ENCODE measurements around the gene ARHGDIA. TPM values are rescaled to one million over a fixed set of nuclear protein-coding genes. Genes with fewer than 3 reads are reported as not detected.
"Not testable (repeated sequence)": the region's sequence is repeated elsewhere in the genome, so short reads cannot be mapped to it uniquely, and the experiment has no call there.

Gene ARHGDIA
- 57.0 and 80.7 TPM in 2 replicates for total RNA-seq
- polyA plus RNA-seq: 295 and 311 TPM in 2 replicates

GRCh38 chr17:81870981-81871386 lies at the start of gene ARHGDIA:
ARHGDIA (minus strand) TSS chr17:81871337; CDS start chr17:81869930, 1,407 bp downstream.
- peaks cover 23% of the 10 kb centered on the region for H4K20me1 ChIP-seq (ENCODE audit: insufficient read depth, poor library complexity, severe bottlenecking)
- TF ChIP-seq EZH2 (IDR thresholded peaks at IDR 0.05; ENCODE audit: borderline replicate concordance) (no peak), EZH2phosphoT487 (IDR thresholded peaks at IDR 0.05; ENCODE audit: low read depth, severe bottlenecking, unreplicated experiment) (no peak), CTCF (IDR thresholded peaks at IDR 0.05; ENCODE audit: poor library complexity) (no peak)
- peaks cover 38% of the 10 kb centered on the region for H3K79me2 ChIP-seq
- DNase-seq (ENCODE audit: low spot score): no peak
- H3K4me3 ChIP-seq: peak within 1 kb of the TSS; percentile 97
- no peaks in the 10 kb centered on the region for H3K27me3 ChIP-seq
- H2AFZ ChIP-seq: peak within 1 kb of the TSS; percentile 99
- no peaks in the 10 kb centered on the region for H3K36me3 ChIP-seq (replicated peaks; ENCODE audit: insufficient read depth, low read depth)
- peak within 1 kb of the TSS; percentile 99 for H3K27ac ChIP-seq
- WGBS (ENCODE audit: low lambda C conversion rate, missing lambda C conversion rate): 0% methylated on average over 16 of the region's 64 CpGs
- H3K9me3 ChIP-seq (ENCODE audit: low read depth): no peaks in the 10 kb centered on the region
- H3K4me2 ChIP-seq: peak within 1 kb of the TSS; percentile 96
- peaks cover 48% of the 10 kb centered on the region for H3K4me1 ChIP-seq (ENCODE audit: insufficient read depth)
- no peaks in the 10 kb centered on the region for H3K9me2 ChIP-seq (replicated peaks; ENCODE audit: insufficient read depth)

- TF ChIP-seq EZH2 (IDR thresholded peaks at IDR 0.05; ENCODE audit: borderline replicate concordance) (no peak), EZH2phosphoT487 (IDR thresholded peaks at IDR 0.05; ENCODE audit: low read depth, severe bottlenecking, unreplicated experiment) (no peak), CTCF (IDR thresholded peaks at IDR 0.05; ENCODE audit: poor library complexity) (no peak)
- no peaks in the 10 kb centered on the region for H3K27me3 ChIP-seq
- H3K79me2 ChIP-seq: peaks cover 79% of the 10 kb centered on the region
- H3K4me2 ChIP-seq: no peak overlapping the region
- no peaks in the 10 kb centered on the region for H3K9me3 ChIP-seq (ENCODE audit: low read depth)
- no peaks in the 10 kb centered on the region for H3K9me2 ChIP-seq (replicated peaks; ENCODE audit: insufficient read depth)
- H3K36me3 ChIP-seq (replicated peaks; ENCODE audit: insufficient read depth, low read depth): no peaks in the 10 kb centered on the region
- H2AFZ ChIP-seq: no peak overlapping the region
- peaks cover 45% of the 10 kb centered on the region for H4K20me1 ChIP-seq (ENCODE audit: insufficient read depth, poor library complexity, severe bottlenecking)
- 90% methylated on average over 14 of the region's 15 CpGs for WGBS (ENCODE audit: low lambda C conversion rate, missing lambda C conversion rate)
- no peak overlapping the region for H3K4me3 ChIP-seq
- DNase-seq (ENCODE audit: low spot score): no peak
- peak overlapping the region; percentile 82 for H3K27ac ChIP-seq
- peaks cover 25% of the 10 kb centered on the region for H3K4me1 ChIP-seq (ENCODE audit: insufficient read depth)
These were observed 47.9 kb upstream of the ARHGDIA start for GRCh38 chr17:81918832-81919545.

- H3K9me3 ChIP-seq (ENCODE audit: low read depth); H3K27me3 ChIP-seq; H3K36me3 ChIP-seq (replicated peaks; ENCODE audit: insufficient read depth, low read depth); H3K9me2 ChIP-seq (replicated peaks; ENCODE audit: insufficient read depth); DNase-seq (ENCODE audit: low spot score); H2AFZ ChIP-seq: not testable (repeated sequence)
- H3K4me1 ChIP-seq (ENCODE audit: insufficient read depth): peaks cover 19% of the 10 kb centered on the region
- WGBS (ENCODE audit: low lambda C conversion rate, missing lambda C conversion rate): 39% methylated on average over 8 of the region's 9 CpGs
- peaks cover 74% of the 10 kb centered on the region for H3K79me2 ChIP-seq
- peaks cover 39% of the 10 kb centered on the region for H4K20me1 ChIP-seq (ENCODE audit: insufficient read depth, poor library complexity, severe bottlenecking)
- peak overlapping the region; percentile 82 for H3K27ac ChIP-seq
- H3K4me3 ChIP-seq: peak overlapping the region; percentile 100
- peak overlapping the region; percentile 96 for H3K4me2 ChIP-seq
These were observed 47.2 kb upstream of the ARHGDIA start for GRCh38 chr17:81918333-81918669.

- Histone ChIP-seq H3K27ac (peak within 1 kb of the TSS; percentile 82), H3K4me3 (peak within 1 kb of the TSS; percentile 100), H3K27me3 (no peaks in the 10 kb centered on the region), H3K9me3 (ENCODE audit: low read depth) (no peaks in the 10 kb centered on the region), H2AFZ (no peak within 1 kb of the TSS), H3K9me2 (replicated peaks; ENCODE audit: insufficient read depth) (no peaks in the 10 kb centered on the region), H3K36me3 (replicated peaks; ENCODE audit: insufficient read depth, low read depth) (no peaks in the 10 kb centered on the region), H4K20me1 (ENCODE audit: insufficient read depth, poor library complexity, severe bottlenecking) (peaks cover 37% of the 10 kb centered on the region), H3K4me1 (ENCODE audit: insufficient read depth) (peaks cover 18% of the 10 kb centered on the region), H3K4me2 (peak within 1 kb of the TSS; percentile 96), H3K79me2 (peaks cover 69% of the 10 kb centered on the region)
- DNase-seq (ENCODE audit: low spot score): peak; percentile 91
- TF ChIP-seq CTCF (IDR thresholded peaks at IDR 0.05; ENCODE audit: poor library complexity): no peak
- no peak for TF ChIP-seq EZH2 (IDR thresholded peaks at IDR 0.05; ENCODE audit: borderline replicate concordance)
- TF ChIP-seq EZH2phosphoT487 (IDR thresholded peaks at IDR 0.05; ENCODE audit: low read depth, severe bottlenecking, unreplicated experiment): no peak
- WGBS (ENCODE audit: low lambda C conversion rate, missing lambda C conversion rate): 3% methylated on average over 58 of the region's 94 CpGs
These were observed 46.6 kb upstream of the ARHGDIA start, which contains the start of gene SIRT7 for GRCh38 chr17:81917565-81918332. SIRT7 (minus strand) TSS chr17:81918176; CDS start chr17:81918131, 45 bp downstream.

Measured in hepatocyte (in vitro differentiated cells).